SK-N-SH (cell line): ENCODE results near the gene TDRKH.

ENCODE experiments used
- SMC3 ChIP-seq: IDR thresholded peaks from 2 replicates; pipeline ENCODE4 v1.6.1; 2012; ENCODE audit warnings: low read depth, low read length, improper control_type of control experiment
- TAF1 ChIP-seq: IDR thresholded peaks from 2 replicates; pipeline ENCODE4 v1.6.1; 2012; ENCODE audit warnings: low read depth, mild to moderate bottlenecking, low read length, moderate library complexity, borderline replicate concordance
- TF ChIP-seq, protein P1 (sequence below): fragments of 200-600 bp; sonication (generic); IDR thresholded peaks from 2 replicates; pipeline ENCODE4 v1.6.1; 2017; ENCODE audit warnings: antibody characterized with exemption, mild to moderate bottlenecking, moderate library complexity

DNA sequence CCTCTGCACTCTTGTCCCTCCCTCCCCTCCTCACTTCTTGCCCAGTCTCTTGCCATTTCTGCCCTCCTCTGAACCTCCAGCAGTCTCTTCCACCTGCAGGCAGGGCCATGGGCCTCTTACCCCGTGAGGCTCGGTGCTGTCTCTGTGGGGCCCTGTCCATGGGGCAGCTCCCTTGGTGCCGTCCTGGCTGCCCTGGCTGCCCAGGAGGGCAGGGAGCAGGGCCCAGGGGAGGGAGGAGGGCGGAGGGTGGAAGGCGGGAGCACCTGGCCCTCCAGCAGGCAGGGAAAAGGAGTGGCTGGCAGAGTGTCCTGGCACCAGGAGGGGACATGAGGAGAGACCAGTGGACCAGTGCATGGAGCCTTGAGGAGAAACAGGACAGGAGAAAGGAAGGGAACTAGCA is 41.3 kb upstream of the TDRKH start, which contains the start of gene RORC:
- TF ChIP-seq TAF1 (no peak), SMC3 (no peak)
- TF ChIP-seq, protein P1, sequence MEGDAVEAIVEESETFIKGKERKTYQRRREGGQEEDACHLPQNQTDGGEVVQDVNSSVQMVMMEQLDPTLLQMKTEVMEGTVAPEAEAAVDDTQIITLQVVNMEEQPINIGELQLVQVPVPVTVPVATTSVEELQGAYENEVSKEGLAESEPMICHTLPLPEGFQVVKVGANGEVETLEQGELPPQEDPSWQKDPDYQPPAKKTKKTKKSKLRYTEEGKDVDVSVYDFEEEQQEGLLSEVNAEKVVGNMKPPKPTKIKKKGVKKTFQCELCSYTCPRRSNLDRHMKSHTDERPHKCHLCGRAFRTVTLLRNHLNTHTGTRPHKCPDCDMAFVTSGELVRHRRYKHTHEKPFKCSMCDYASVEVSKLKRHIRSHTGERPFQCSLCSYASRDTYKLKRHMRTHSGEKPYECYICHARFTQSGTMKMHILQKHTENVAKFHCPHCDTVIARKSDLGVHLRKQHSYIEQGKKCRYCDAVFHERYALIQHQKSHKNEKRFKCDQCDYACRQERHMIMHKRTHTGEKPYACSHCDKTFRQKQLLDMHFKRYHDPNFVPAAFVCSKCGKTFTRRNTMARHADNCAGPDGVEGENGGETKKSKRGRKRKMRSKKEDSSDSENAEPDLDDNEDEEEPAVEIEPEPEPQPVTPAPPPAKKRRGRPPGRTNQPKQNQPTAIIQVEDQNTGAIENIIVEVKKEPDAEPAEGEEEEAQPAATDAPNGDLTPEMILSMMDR: no peak
